SK-N-SH treated with all-trans-retinoic acid at 6 μM for 48 hours (cell line): Measurements from ENCODE around the gene GTF2IRD1.

Experiments used
- CREB5 ChIP-seq: fragments of 250-450 bp; sonication (Bioruptor Pico); IDR thresholded peaks from 2 replicates; pipeline ENCODE4 v1.5.1; 2020; ENCODE audit warnings: low read depth, mild to moderate bottlenecking, moderate library complexity
- CSDC2 ChIP-seq: fragments of 250-450 bp; sonication (Bioruptor Pico); IDR thresholded peaks from 2 replicates; pipeline ENCODE4 v1.5.0; 2020; ENCODE audit warnings: mild to moderate bottlenecking, moderate library complexity
- CSRNP3 ChIP-seq: fragments of 250-450 bp; sonication (Bioruptor Pico); IDR thresholded peaks from 2 replicates; pipeline ENCODE4 v1.5.1; 2021; ENCODE audit warnings: mild to moderate bottlenecking, moderate library complexity
- ESRRG ChIP-seq: fragments of 250-450 bp; sonication (Bioruptor Pico); IDR thresholded peaks from 2 replicates; pipeline ENCODE4 v1.6.1; 2021; ENCODE audit warnings: mild to moderate bottlenecking
- GLIS3 ChIP-seq: fragments of 250-450 bp; sonication (Bioruptor Pico); IDR thresholded peaks from 2 replicates; pipeline ENCODE4 v1.5.0; 2020; ENCODE audit warnings: mild to moderate bottlenecking, moderate library complexity
- OSR1 ChIP-seq: fragments of 250-450 bp; sonication (Bioruptor Pico); IDR thresholded peaks from 2 replicates; pipeline ENCODE4 v1.8.0; 2022; ENCODE audit warnings: moderate library complexity, mild to moderate bottlenecking, inconsistent platforms
- PATZ1 ChIP-seq: fragments of 250-450 bp; sonication (Bioruptor Pico); IDR thresholded peaks from 2 replicates; pipeline ENCODE4 v1.8.0; 2020; ENCODE audit warnings: mild to moderate bottlenecking, moderate library complexity, borderline replicate concordance
- TCF4 ChIP-seq: fragments of 250-450 bp; sonication (Bioruptor Pico); IDR thresholded peaks from 2 replicates; pipeline ENCODE4 v1.8.0; 2021; ENCODE audit warnings: mild to moderate bottlenecking, moderate library complexity, borderline replicate concordance
- TSHZ2 ChIP-seq: fragments of 250-450 bp; sonication (Bioruptor Pico); IDR thresholded peaks from 2 replicates; pipeline ENCODE4 v1.5.0; 2020; ENCODE audit warnings: mild to moderate bottlenecking, moderate library complexity
- ZFP3 ChIP-seq: fragments of 250-450 bp; sonication (Bioruptor Pico); IDR thresholded peaks from 2 replicates; pipeline ENCODE4 v1.5.0; 2020; ENCODE audit warnings: mild to moderate bottlenecking, moderate library complexity
- ZFP30 ChIP-seq: fragments of 450-650 bp; formaldehyde crosslinking; IDR thresholded peaks from 2 replicates; pipeline ENCODE4 v1.5.0; 2022; ENCODE audit warnings: mild to moderate bottlenecking, moderate library complexity
- ZNF565 ChIP-seq: fragments of 450-650 bp; formaldehyde crosslinking; conservative IDR thresholded peaks from 2 replicates; pipeline ENCODE4 v1.5.0; 2020; ENCODE audit warnings: low read depth, mild to moderate bottlenecking, moderate library complexity
- ZNF70 ChIP-seq: fragments of 450-650 bp; formaldehyde crosslinking; IDR thresholded peaks from 2 replicates; pipeline ENCODE4 v1.5.0; 2020; ENCODE audit warnings: mild to moderate bottlenecking, moderate library complexity
- ZNF8 ChIP-seq: fragments of 450-650 bp; formaldehyde crosslinking; IDR thresholded peaks from 2 replicates; pipeline ENCODE4 v1.5.0; 2020; ENCODE audit warnings: mild to moderate bottlenecking, moderate library complexity

- TF ChIP-seq ZFP3 (no peak), OSR1 (no peak), ZNF8 (CRISPR knock-in tag) (no peak), ZFP30 (CRISPR knock-in tag) (no peak), TSHZ2 (CRISPR knock-in tag) (no peak), GLIS3 (no peak), ZNF70 (CRISPR knock-in tag) (no peak), CSDC2 (CRISPR knock-in tag) (no peak), TCF4 (CRISPR knock-in tag) (no peak), CSRNP3 (no peak), ESRRG (CRISPR knock-in tag) (no peak), PATZ1 (CRISPR knock-in tag) (no peak), ZNF565 (CRISPR knock-in tag) (no peak), CREB5 (CRISPR knock-in tag) (no peak)
Observed at GRCh38 chr7:74404741-74405140, 49.0 kb upstream of the GTF2IRD1 start.
